ENCODE results near the gene ATE1.

The ATE1 gene

DNA sequence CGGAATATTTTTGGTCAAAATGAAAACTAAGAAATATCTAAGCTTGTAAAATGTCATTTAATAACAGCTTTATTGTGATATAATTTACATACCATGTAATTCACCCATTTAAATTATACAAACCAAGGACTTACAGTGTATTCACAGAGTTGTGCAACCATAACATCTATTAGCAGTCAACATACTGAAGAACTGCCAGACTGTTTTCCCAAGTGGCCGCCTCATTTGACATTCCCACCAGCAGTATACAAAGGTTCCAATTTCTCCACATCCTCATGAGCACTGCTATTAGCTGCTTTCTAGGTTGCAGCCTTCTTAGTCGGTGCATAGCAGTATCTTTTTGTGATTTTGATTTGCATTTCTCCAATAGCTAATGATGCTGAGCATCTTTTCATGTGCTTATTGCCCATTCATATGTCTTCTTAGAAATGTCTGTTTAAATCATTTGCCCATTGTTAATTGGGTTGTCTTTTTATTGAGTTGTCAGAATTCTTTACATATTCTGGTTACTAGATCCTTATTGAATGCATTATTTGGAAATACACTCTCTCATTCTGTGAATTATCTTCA lies 176.6 kb downstream of the ATE1 start:
- H3K4me1 ChIP-seq: peaks cover 9 to 23% (median 15%) of the 10 kb centered on the region in 10 experiments; a peak in 18 of 20 replicates
- H3K4me2 ChIP-seq: no peak overlapping the region
- H3K9ac ChIP-seq: no peak overlapping the region
- no peak for TF ChIP-seq Cebpa-rat (IDR thresholded peaks at IDR 0.05)
- H3K27ac ChIP-seq: no peak overlapping the region
- peaks cover 13 to 18% (median 14%) of the 10 kb centered on the region in 11 experiments for H3K9me3 ChIP-seq (replicated peaks in 1 of 11)
- H3K4me3 ChIP-seq: no peak overlapping the region
- peaks cover 0 to 5% (median 0%) of the 10 kb centered on the region in 11 experiments; a peak in 2 of 22 replicates for H3K27me3 ChIP-seq
- peaks cover 8 to 16% (median 12%) of the 10 kb centered on the region in 11 experiments; a peak in 20 of 22 replicates for H3K36me3 ChIP-seq
- peaks cover 0 to 12% (median 0%) of the 10 kb centered on the region in 11 experiments; a peak in 5 of 22 replicates for H4K20me1 ChIP-seq

DNA sequence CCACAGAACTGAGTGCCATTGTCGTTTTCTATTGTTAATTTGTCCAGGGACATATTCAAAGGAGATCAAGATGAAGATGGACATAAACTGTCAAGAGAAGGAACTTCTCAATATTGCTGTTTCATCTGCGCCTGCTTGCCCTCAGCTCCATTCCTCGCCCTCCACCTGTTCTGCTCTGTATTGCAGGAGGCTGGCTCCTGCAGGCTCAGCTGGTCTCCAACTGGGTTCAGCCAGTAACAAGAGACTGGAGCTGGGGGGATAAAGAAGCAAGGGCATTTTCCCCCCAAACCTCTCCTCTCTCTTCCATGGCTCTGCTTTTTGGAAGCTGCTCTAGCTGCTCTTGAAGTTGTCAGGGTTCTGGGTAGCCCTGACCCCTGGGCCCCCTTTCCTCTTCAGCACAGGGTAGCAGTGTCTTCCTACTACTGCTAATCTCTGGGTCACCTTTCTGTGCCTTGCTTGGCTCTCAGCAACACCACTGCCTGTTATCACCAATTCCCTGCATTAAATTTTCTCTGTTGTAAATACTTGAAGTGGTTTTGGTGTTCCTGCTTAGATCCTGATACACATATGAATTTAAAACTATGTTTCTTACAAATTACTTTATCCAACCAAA lies 180.6 kb downstream of the ATE1 start:
- TF ChIP-seq Cebpa-rat (IDR thresholded peaks at IDR 0.05): no peak
- H3K4me1 ChIP-seq: no peaks in the 10 kb centered on the region

DNA sequence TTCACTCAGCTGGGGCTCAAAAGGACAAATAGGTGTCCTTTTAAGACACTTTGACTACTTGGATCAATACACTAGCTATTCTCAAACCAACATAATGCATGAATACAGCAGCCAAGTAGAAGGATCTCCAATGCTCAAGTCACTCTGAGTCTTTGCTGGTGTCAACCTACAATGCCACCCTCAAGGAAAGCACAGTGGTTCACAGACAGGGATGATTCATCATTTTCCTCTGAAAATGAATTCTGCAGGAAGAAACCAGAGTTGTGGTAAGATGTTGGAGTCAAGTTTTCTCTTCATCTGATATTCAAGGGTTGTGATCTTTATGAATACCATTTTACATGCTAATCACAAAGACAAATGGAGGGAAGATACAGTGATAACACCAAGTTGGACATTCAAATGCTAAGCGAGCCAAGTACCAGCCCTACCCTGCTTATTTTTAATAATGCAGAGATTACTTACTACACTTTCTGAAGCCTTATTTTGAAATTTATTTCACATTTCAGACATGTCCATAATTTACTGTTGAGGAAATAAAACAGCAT lies 186.5 kb downstream of the ATE1 start:
- no peak overlapping the region for H3K9ac ChIP-seq
- peaks cover 4 to 39% (median 15%) of the 10 kb centered on the region in 11 experiments; a peak in 9 of 22 replicates for H3K36me3 ChIP-seq
- peaks cover 0 to 9% (median 0%) of the 10 kb centered on the region in 11 experiments; a peak in 3 of 22 replicates for H4K20me1 ChIP-seq
- H3K4me2 ChIP-seq: no peak overlapping the region
- H3K4me3 ChIP-seq: no peak overlapping the region
- TF ChIP-seq Cebpa-rat (IDR thresholded peaks at IDR 0.05): no peak
- H3K27me3 ChIP-seq: peaks cover 11 to 75% (median 28%) of the 10 kb centered on the region in 11 experiments
- peaks cover 0 to 22% (median 11%) of the 10 kb centered on the region in 10 experiments; a peak in 11 of 20 replicates for H3K4me1 ChIP-seq
- no peaks in the 10 kb centered on the region for H3K9me3 ChIP-seq (replicated peaks in 1 of 11)
- no peak overlapping the region for H3K27ac ChIP-seq

More for the DNA sequence above, 180.6 kb downstream of the ATE1 start:
- Histone ChIP-seq H3K9me3 (replicated peaks in 1 of 11) (no peaks in the 10 kb centered on the region), H4K20me1 (peaks cover 0 to 12% (median 0%) of the 10 kb centered on the region in 11 experiments; a peak in 5 of 22 replicates), H3K27me3 (peaks cover 0 to 22% (median 0%) of the 10 kb centered on the region in 11 experiments; a peak in 4 of 22 replicates), H3K9ac (no peak overlapping the region), H3K4me2 (no peak overlapping the region), H3K36me3 (peaks cover 3 to 26% (median 11%) of the 10 kb centered on the region in 11 experiments; a peak in 9 of 22 replicates), H3K27ac (no peak overlapping the region), H3K4me3 (no peak overlapping the region)

DNA sequence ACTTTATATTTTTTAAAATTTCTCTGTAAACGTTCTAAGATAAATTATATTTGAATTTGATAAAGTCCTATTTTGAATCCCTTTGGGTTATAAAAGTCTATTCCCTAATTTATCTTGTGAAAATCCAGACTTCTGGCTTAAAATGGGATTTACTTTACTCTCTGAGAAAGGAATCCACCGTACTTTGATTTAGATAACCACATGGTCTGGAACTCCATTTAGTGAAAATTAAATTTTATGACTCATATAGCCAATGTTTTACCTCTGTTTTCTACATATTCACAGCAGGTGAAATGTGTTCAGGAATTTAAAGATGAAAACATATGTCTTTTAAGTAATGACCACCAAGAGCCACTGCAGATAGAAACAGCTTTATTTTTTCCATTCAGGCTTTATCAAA lies 187.8 kb downstream of the ATE1 start:
- Histone ChIP-seq H3K36me3 (peaks cover 4 to 39% (median 15%) of the 10 kb centered on the region in 11 experiments; a peak in 9 of 22 replicates), H4K20me1 (peaks cover 0 to 12% (median 0%) of the 10 kb centered on the region in 11 experiments; a peak in 3 of 22 replicates), H3K27me3 (peaks cover 24 to 84% (median 40%) of the 10 kb centered on the region in 11 experiments), H3K4me2 (no peak overlapping the region), H3K9me3 (replicated peaks in 1 of 11) (no peaks in the 10 kb centered on the region), H3K4me1 (peaks cover 0 to 26% (median 11%) of the 10 kb centered on the region in 10 experiments; a peak in 11 of 20 replicates), H3K4me3 (no peak overlapping the region), H3K9ac (no peak overlapping the region), H3K27ac (no peak overlapping the region)
- no peak for TF ChIP-seq Cebpa-rat (IDR thresholded peaks at IDR 0.05)

DNA sequence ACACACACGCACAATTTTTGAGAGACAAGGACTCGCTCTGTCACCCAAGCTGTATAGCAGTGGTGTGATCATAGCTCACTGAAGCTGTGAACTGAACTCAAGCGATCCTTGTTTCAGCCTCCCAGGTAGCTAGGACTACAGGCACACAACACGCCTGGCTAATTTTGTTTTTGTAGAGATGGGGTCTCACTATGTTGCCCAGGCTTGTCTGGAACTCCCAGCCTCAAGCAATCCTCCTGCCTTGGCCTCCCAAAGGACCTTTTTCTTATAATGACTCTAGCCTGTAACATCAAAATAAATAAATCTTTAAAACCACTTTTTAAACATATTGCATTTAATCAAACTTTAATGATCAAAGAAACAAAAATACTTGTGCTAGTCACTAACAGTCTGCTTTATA lies 188.7 kb downstream of the ATE1 start:
- Histone ChIP-seq H4K20me1 (peaks cover 0 to 15% (median 0%) of the 10 kb centered on the region in 11 experiments; a peak in 3 of 22 replicates), H3K4me2 (no peak overlapping the region), H3K4me1 (peaks cover 0 to 26% (median 11%) of the 10 kb centered on the region in 10 experiments; a peak in 11 of 20 replicates), H3K27ac (no peak overlapping the region), H3K9me3 (replicated peaks in 1 of 11) (no peaks in the 10 kb centered on the region), H3K27me3 (peaks cover 28 to 85% (median 44%) of the 10 kb centered on the region in 11 experiments), H3K4me3 (no peak overlapping the region), H3K36me3 (peaks cover 4 to 31% (median 14%) of the 10 kb centered on the region in 11 experiments; a peak in 8 of 22 replicates), H3K9ac (no peak overlapping the region)
- no peak for TF ChIP-seq Cebpa-rat (IDR thresholded peaks at IDR 0.05)

DNA sequence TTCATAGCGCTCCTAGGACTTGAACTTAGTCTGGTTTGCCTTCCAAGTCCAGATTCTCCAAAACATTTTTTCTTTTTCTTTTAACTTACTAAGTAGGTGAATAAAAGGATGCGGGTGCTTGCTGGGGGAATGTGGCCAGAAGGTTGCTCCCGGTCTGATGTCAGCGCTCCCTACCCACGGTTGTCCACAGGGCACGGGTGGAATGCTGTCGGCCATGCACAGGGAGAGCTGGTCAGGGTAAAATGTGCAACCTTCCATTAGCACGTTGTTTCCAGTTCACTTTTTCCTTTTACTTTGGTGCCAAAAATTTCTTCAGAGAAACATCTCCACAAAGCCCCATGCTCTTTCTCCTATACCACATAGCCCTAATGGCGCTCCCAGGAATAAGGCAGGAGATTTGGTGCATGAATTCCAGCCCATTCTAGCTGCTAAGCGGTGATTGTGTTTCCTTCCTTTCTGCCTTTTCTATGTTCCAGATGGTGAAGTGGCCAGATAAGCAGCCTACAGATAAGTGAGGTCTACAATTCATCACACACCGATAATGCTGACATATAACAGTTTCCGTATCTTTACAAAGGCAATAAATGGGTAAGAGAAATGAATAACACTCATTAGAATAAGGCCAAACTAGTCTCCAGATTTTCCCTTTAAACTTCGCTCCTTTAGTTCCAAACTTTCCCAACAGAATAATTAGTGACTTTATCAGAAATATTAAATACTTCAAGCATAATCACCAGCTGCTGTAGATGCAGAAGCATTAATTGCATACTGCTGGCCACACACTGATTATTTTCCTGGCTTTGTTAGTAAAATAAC lies 191.3 kb downstream of the ATE1 start:
- no peak for TF ChIP-seq Cebpa-rat (IDR thresholded peaks at IDR 0.05)
- H3K36me3 ChIP-seq: peaks cover 0 to 8% (median 0%) of the 10 kb centered on the region in 11 experiments; a peak in 5 of 22 replicates

DNA sequence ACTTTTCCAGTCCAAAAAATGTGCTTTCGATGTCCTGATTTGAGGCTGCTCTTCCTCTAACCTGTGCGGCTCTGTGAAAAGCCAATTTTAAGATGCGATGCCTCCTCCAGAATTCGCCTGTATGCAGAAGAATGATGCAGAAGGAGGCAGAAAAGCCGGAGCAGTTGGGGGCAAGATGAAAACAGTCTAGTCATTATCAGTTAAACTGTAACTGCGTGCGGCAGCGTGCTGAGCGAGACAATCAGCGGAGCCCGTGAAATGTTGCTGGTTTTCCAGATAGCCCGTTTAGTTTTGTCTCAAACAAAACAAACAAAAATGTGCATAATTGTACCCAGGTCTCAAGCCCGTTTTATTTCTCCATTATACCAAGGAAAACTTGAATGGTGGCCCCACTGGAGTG lies 192.6 kb downstream of the ATE1 start:
- Histone ChIP-seq H3K4me1 (peaks cover 0 to 26% (median 11%) of the 10 kb centered on the region in 10 experiments; a peak in 11 of 20 replicates), H3K9ac (no peak overlapping the region), H3K4me3 (no peak overlapping the region), H3K4me2 (no peak overlapping the region), H4K20me1 (peaks cover 0 to 15% (median 0%) of the 10 kb centered on the region in 11 experiments; a peak in 2 of 22 replicates), H3K36me3 (no peaks in the 10 kb centered on the region), H3K9me3 (replicated peaks in 1 of 11) (no peaks in the 10 kb centered on the region), H3K27ac (no peak overlapping the region), H3K27me3 (peaks cover 28 to 77% (median 44%) of the 10 kb centered on the region in 11 experiments)
- TF ChIP-seq Cebpa-rat (IDR thresholded peaks at IDR 0.05): no peak

More for the DNA sequence above, 191.3 kb downstream of the ATE1 start:
- Histone ChIP-seq H3K4me2 (peak overlapping the region in 4 of 11 experiments; percentile 4 to 45 (median 30); a peak in 3 of 22 replicates), H3K4me1 (peaks cover 0 to 26% (median 11%) of the 10 kb centered on the region in 10 experiments; a peak in 11 of 20 replicates), H3K4me3 (no peak overlapping the region), H3K9me3 (replicated peaks in 1 of 11) (no peaks in the 10 kb centered on the region), H3K9ac (no peak overlapping the region), H3K27ac (no peak overlapping the region), H4K20me1 (peaks cover 0 to 15% (median 0%) of the 10 kb centered on the region in 11 experiments; a peak in 2 of 22 replicates), H3K27me3 (peaks cover 28 to 87% (median 44%) of the 10 kb centered on the region in 11 experiments)

DNA sequence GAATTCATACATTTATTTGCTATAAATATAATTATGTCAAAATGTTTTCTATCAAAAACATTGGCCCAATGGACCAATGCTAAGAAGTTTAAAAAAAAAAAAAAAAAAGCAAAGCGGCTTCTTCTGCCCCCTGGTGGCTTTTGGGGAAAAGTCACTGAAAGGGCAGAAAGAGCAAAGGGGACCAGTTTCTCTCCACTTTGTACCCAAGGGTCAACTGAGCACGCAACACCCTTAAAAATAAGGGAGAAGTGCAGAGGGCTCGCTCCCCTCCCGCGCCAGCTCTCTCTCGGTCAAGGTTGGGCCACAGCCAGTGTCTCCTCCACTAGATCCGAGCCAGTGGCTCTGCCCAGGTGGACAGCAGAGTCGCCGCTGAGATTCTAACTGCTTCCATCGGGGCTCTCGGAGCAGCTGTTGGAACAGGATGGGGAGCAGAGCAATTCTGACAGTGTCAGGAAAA lies 193.2 kb downstream of the ATE1 start:
- no peak for TF ChIP-seq Cebpa-rat (IDR thresholded peaks at IDR 0.05)
- Histone ChIP-seq H4K20me1 (peaks cover 0 to 15% (median 0%) of the 10 kb centered on the region in 11 experiments; a peak in 2 of 22 replicates), H3K4me2 (no peak overlapping the region), H3K36me3 (no peaks in the 10 kb centered on the region), H3K9ac (no peak overlapping the region), H3K27me3 (peaks cover 28 to 70% (median 43%) of the 10 kb centered on the region in 11 experiments), H3K4me1 (peaks cover 0 to 26% (median 11%) of the 10 kb centered on the region in 10 experiments; a peak in 11 of 20 replicates), H3K27ac (no peak overlapping the region), H3K4me3 (no peak overlapping the region), H3K9me3 (replicated peaks in 1 of 11) (no peaks in the 10 kb centered on the region)
